HG02759 (cell line): ENCODE data around the gene PLXND1.
"Not testable (repeated sequence)": the region's sequence is repeated elsewhere in the genome, so short reads cannot be mapped to it uniquely, and the experiment has no call there.

Experiments
- ATAC-seq: cut with Tn5 transposase; IDR thresholded peaks from one replicate; pipeline ENCODE4 v1.9.1; 2021; ENCODE audit warnings: mild to moderate bottlenecking, moderate library complexity; ENCODE audit not compliant: unreplicated experiment

The PLXND1 gene

GRCh38 chr3:129554356-129555152 is 51.9 kb downstream of the PLXND1 start:
- no peak for ATAC-seq

GRCh38 chr3:129553719-129554118 is 52.8 kb downstream of the PLXND1 start:
- ATAC-seq = no peak

GRCh38 chr3:129553171-129553570 is 53.3 kb downstream of the PLXND1 start:
- no peak for ATAC-seq

- no peak for ATAC-seq
Observed at GRCh38 chr3:129552287-129553050, 54.0 kb downstream of the PLXND1 start.

GRCh38 chr3:129549805-129550204 is 56.7 kb downstream of the PLXND1 start:
- ATAC-seq = no peak

GRCh38 chr3:129549006-129549800 is 57.3 kb downstream of the PLXND1 start:
- ATAC-seq = no peak

- no peak for ATAC-seq
Observed at GRCh38 chr3:129548104-129548965, 58.1 kb downstream of the PLXND1 start.

GRCh38 chr3:129547241-129547640 is 59.2 kb downstream of the PLXND1 start:
- no peak for ATAC-seq

GRCh38 chr3:129545951-129546350 is 60.5 kb downstream of the PLXND1 start:
- not testable (repeated sequence) for ATAC-seq

- no peak for ATAC-seq
Observed at GRCh38 chr3:129543999-129544398, 62.5 kb downstream of the PLXND1 start.

GRCh38 chr3:129543156-129543790 is 63.2 kb downstream of the PLXND1 start, which contains the start of gene H1-8:
H1-8 (plus strand) TSS chr3:129543175; CDS start chr3:129543219, 44 bp downstream.
- ATAC-seq = no peak

GRCh38 chr3:129542747-129543146 is 63.7 kb downstream of the PLXND1 start:
- no peak for ATAC-seq

GRCh38 chr3:129540776-129541516 is 65.5 kb downstream of the PLXND1 start:
- no peak for ATAC-seq

- no peak for ATAC-seq
Observed at GRCh38 chr3:129539206-129539605, 67.3 kb downstream of the PLXND1 start.

- no peak for ATAC-seq
Observed at GRCh38 chr3:129536804-129537203, 69.7 kb downstream of the PLXND1 start.

- ATAC-seq = no peak
Observed at GRCh38 chr3:129536374-129536667, 70.2 kb downstream of the PLXND1 start.

GRCh38 chr3:129535075-129535474 is 71.4 kb downstream of the PLXND1 start:
- ATAC-seq = no peak

GRCh38 chr3:129534428-129535027 is 71.9 kb downstream of the PLXND1 start:
- ATAC-seq = no peak

GRCh38 chr3:129533406-129533805 is 73.1 kb downstream of the PLXND1 start:
- ATAC-seq = no peak
